NCI-H2196 (cell line): Measurements from ENCODE around the gene LDAH.

Source experiments
- DNase-seq: peaks from one replicate; lab custom pipeline; 2025; ENCODE audit not compliant: unreplicated experiment; lab: John Stamatoyannopoulos, UW

Gene LDAH

GRCh38 chr2:20781656-20782265, 41.1 kb downstream of the LDAH start:
- DNase-seq = peak; percentile 22

GRCh38 chr2:20771299-20771698, 51.6 kb downstream of the LDAH start:
- no peak for DNase-seq

- DNase-seq = no peak
Measured at GRCh38 chr2:20766798-20767644, 55.9 kb downstream of the LDAH start.

GRCh38 chr2:20766213-20766612, 56.7 kb downstream of the LDAH start:
- DNase-seq = no peak

- DNase-seq = no peak
Measured at GRCh38 chr2:20762945-20763683, 59.8 kb downstream of the LDAH start.

GRCh38 chr2:20759487-20759886, 63.4 kb downstream of the LDAH start:
- no peak for DNase-seq

GRCh38 chr2:20758997-20759396, 63.9 kb downstream of the LDAH start:
- no peak for DNase-seq

GRCh38 chr2:20757405-20758090, 65.4 kb downstream of the LDAH start:
- no peak for DNase-seq

- DNase-seq = no peak
Measured at GRCh38 chr2:20755132-20755800, 67.6 kb downstream of the LDAH start.

GRCh38 chr2:20752293-20752692, 70.6 kb downstream of the LDAH start:
- no peak for DNase-seq

- no peak for DNase-seq
Measured at GRCh38 chr2:20747317-20747716, 75.6 kb downstream of the LDAH start.

GRCh38 chr2:20745924-20746555, 76.9 kb downstream of the LDAH start:
- no peak for DNase-seq

- no peak for DNase-seq
Measured at GRCh38 chr2:20744366-20745335, 78.2 kb downstream of the LDAH start.

- DNase-seq = no peak
Measured at GRCh38 chr2:20738772-20739171, 84.1 kb downstream of the LDAH start.

GRCh38 chr2:20737505-20737904, 85.4 kb downstream of the LDAH start:
- DNase-seq = no peak

GRCh38 chr2:20728114-20728758, 94.7 kb downstream of the LDAH start:
- DNase-seq = no peak

GRCh38 chr2:20726913-20727312, 96.0 kb downstream of the LDAH start:
- no peak for DNase-seq

GRCh38 chr2:20725782-20726181, 97.1 kb downstream of the LDAH start:
- DNase-seq = no peak
